T-helper 1 cell (primary cell): ENCODE data around the gene NFXL1.
"Not testable (repeated sequence)": the region's sequence is repeated elsewhere in the genome, so short reads cannot be mapped to it uniquely, and the experiment has no call there.

ENCODE experiments used
- DNase-seq, 5 donors: peaks; one replicate each; pipeline ENCODE4 v3.0.0-alpha.2; 2012 to 2020
- total RNA-seq, 4 donors: gene quantifications; one replicate each; lab custom pipeline; 2026; lab: John Stamatoyannopoulos, UW

NFXL1 gene
- 14.1 to 22.2 (median 18.6) reads per million in 4 donors for total RNA-seq

DNA sequence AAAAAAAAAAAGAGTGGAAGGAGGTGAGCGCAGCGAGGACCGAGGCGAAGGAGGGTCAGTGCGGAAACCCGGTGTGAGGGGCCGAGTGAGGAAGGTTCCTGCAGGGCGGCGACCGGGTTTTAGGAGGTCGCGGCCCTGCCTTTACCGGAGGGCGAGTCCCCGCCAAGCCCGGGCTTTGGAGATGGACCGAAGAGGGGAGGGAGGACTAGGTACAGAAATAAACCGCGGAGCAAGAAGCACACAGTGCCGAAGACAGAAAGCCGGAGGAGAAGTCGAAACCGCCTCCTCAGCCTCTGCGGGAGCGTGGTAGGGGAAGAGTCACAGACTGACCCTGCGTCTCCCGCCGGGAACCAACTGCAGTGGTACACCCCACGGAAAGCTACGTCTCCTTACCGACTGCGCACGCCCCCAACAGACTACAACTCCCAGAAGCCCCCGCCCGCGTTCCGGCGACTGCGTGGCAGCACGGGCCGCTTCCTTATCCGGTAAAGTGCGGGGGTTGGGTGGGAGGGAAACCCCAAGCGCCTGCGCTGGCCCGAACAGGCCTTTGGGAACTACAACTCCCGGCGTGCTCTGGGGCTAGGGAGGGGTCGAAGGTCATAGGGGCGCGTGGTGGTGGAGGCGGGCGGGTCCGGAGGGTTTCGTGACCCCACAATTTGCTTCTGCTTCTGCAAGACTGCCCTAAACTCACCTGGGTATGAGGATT lies at the start of gene NFXL1:
TSS of gene NFXL1 (minus strand) at position 364 of the 706 bp plus-strand sequence. CDS start 380 bp downstream, outside the sequence.
- peak; percentile 90 to 97 (median 93) for DNase-seq

GRCh38 chr4:47954677-47955076 lies 40.3 kb upstream of the NFXL1 start:
- no peak for DNase-seq

DNA sequence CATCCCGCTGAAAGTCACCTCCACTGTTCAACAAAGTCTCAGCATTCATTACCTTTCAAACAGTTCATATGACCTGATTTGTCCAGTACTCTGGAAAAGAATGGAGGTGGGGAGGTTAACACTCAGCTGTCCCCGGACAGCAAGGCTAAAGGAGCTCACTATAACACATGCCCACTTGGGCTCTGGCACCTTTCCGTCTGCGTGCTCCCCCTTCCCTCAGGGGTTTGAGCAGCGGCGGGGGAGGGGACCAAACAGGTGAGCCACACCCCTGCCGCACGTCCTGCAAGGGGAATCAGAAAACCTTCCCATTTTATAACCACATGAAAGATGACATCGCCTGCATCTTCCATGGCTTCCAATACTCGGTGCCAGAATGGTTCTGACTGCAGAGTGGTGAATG lies 39.9 kb upstream of the NFXL1 start:
- no peak for DNase-seq

GRCh38 chr4:47945930-47946726 lies 31.7 kb upstream of the NFXL1 start:
- no peak for DNase-seq

GRCh38 chr4:47942081-47942819 lies 27.9 kb upstream of the NFXL1 start:
- DNase-seq: no peak

- DNase-seq: no peak
Measured at GRCh38 chr4:47939456-47939855, 25.1 kb upstream of the NFXL1 start.

DNA sequence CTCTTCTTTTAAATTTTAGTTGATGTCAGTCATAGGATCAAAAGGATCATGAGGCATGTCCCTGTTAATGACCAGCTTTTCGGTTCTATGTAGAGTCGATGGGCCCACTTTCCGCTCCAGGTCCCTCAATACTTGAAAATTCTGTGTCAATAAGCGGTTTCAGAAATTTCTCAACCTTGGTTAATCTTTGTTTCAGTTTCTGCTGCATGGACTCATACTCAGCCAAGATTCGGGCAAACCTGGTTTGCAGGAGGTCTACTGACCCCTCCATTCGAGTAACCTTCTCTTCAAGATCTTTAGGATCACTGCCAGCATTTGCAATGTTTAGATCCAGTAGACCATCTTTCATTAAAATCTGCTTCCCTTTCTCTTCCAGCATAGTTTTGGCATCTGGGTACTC lies 22.0 kb upstream of the NFXL1 start:
- no peak for DNase-seq

DNA sequence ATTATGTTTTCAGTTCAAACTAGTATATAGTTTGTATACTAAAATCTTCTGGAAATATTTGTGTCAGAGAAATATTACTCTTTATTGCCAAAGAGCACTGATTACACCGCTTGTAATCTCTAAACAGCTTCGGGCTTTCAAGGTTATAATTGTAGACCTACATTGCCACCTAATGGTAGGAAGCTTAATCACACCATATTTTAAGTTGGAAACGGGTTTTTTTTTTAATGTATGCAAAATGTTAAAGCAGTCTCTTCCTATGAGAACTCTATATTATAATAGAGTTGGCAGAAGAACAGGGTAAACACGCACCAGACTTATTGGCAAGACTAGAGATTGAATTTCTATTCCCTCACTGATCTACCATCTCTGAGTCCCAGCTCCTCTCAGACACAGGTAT lies 19.5 kb upstream of the NFXL1 start:
- DNase-seq: peak in 1 of 5 donors; percentile 38

- DNase-seq: no peak
Measured at GRCh38 chr4:47930971-47931804, 16.8 kb upstream of the NFXL1 start.

- DNase-seq: no peak
Measured at GRCh38 chr4:47929682-47930201, 15.4 kb upstream of the NFXL1 start.

- peak in 4 of 5 donors; percentile 17 to 50 (median 32) for DNase-seq
Measured at GRCh38 chr4:47926667-47927258, 12.4 kb upstream of the NFXL1 start.

GRCh38 chr4:47923261-47923608 lies 8.9 kb upstream of the NFXL1 start:
- not testable (repeated sequence) for DNase-seq

- not testable (repeated sequence) for DNase-seq
Measured at GRCh38 chr4:47922436-47923260, 8.3 kb upstream of the NFXL1 start.

GRCh38 chr4:47917163-47917562 lies 2.8 kb upstream of the NFXL1 start:
- DNase-seq: not testable (repeated sequence)

GRCh38 chr4:47915378-47915777 lies 995 bp upstream of the NFXL1 start:
- no peak for DNase-seq

DNA sequence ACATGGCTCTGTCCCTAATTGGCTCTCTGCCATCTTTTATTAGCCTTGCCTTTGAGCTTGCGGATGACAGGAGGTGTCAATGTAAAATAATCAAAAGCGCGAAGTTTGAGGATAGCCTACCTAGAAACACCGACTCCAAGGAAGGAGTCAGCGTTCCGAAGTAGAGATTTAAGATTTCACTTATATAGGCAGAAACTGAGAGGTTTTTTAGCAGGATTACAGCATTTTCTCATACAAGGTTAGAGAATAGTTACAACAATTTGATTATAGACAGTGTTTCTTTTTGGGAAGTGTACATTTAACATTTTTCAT lies 499 bp upstream of the NFXL1 start:
- DNase-seq: no peak

DNA sequence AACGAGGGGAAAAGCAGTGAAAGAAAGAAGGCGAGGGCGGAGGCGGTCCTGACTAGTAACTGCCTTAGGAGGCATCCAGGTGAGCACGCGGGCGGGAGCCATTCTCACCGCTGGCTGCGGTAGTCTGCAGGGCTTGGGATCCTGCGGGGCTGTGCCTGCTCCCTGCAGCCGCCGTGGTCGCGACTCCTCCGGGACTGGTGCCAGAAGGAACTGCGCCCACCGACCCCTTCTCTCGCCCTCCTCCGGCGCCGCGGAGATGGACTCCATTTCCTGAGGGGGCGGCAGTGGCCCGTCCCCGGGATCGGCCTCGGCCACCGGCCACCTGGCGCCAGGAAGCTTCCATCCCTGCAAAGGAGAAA lies 543 bp downstream of the NFXL1 start:
- peak in 4 of 5 donors; percentile 14 to 23 (median 18) for DNase-seq

DNA sequence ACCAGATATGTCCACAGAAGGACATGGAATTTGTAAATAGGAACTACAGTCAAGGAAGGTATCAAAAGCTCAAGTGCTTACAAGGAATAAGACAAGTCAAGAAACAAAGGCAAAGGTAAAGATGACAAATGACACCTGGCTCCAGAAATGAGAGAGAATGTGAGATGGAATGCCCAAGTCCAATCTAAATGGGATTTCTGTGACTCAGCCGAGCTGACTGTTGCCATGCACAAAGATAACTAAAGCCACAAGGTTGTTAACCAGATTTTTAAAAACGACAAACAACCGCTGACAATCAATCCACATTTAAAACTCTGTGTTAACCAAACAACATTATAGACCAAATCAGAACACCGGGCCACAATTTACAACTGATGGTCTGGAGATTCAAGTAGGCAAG lies 1.1 kb downstream of the NFXL1 start:
- no peak for DNase-seq

- no peak for DNase-seq
Measured at GRCh38 chr4:47907089-47907646, 7.2 kb downstream of the NFXL1 start.

GRCh38 chr4:47899639-47900038 lies 14.7 kb downstream of the NFXL1 start:
- DNase-seq: no peak

- DNase-seq: no peak
Measured at GRCh38 chr4:47891928-47892327, 22.5 kb downstream of the NFXL1 start.
